ENCODE results near the gene KANK2. TPM values are rescaled to one million over a fixed set of nuclear protein-coding genes. Genes with fewer than 3 reads are reported as not detected.

The KANK2 gene
- total and polyA plus RNA-seq, 2 of the 4 experiments (the other 2 are of a cell fraction), result 104 to 176 TPM

DNA sequence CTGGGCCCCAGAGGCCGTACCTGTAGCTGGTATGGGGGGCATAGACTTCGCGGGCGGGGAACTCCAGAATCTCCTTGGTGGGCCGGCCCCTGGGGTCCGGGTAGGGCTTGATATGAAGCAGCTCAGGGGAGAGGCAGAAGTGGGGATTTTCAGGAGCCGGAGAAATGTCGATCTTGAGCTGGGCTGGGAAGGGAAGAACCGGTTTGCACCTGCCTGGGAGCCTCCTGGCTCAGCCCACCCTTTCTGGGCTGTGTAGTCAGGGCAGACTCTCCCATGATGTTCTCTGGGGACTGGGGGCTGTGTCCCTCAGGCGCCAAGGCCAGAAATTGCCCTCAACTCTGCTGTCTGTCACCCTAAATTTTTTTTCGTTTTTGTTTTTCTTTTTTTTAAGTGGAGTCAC, 44.7 kb upstream of the KANK2 start (continued):
- TF ChIP-seq NFE2L2 (IDR thresholded peaks at IDR 0.05; ENCODE audit: low read depth, low read length), result no peak
- no peak for TF ChIP-seq POLR2A (IDR thresholded peaks at IDR 0.05; ENCODE audit: low read depth, low read length)
- no peak for TF ChIP-seq MAFK (IDR thresholded peaks at IDR 0.05; ENCODE audit: low read depth, low read length)
- TF ChIP-seq RAD21 (IDR thresholded peaks at IDR 0.05; ENCODE audit: low read length), result no peak
- no peak for TF ChIP-seq RFX5 (IDR thresholded peaks at IDR 0.05; ENCODE audit: low read depth, low read length)
- no peak for TF ChIP-seq CHD1 (IDR thresholded peaks at IDR 0.05; ENCODE audit: low read depth, low read length)
- TF ChIP-seq MAZ (IDR thresholded peaks at IDR 0.05; ENCODE audit: borderline replicate concordance, low read depth, low read length), result no peak
- no peak for TF ChIP-seq BHLHE40 (IDR thresholded peaks at IDR 0.05; ENCODE audit: low read depth, low read length)
- TF ChIP-seq RCOR1 (IDR thresholded peaks at IDR 0.05; ENCODE audit: insufficient replicate concordance, low read length), result no peak

DNA sequence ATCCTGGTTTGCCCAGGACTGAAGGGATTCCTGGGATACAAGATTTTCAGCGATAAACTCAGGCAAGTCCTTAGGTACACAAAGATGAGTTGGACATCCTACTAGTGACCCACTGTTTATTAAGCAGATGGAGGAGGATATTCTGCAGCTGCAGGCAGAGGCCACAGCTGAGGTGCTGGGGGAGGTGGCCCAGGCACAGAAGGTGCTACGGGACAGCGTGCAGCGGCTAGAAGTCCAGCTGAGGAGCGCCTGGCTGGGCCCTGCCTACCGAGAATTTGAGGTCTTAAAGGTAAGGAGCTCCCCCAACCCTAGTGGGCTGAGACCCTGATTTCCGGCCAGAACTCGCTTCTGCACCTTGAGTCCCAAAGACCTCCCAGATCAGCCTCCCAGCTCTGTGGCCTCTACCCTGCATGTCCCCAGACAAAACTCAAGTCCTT, 42.7 kb upstream of the KANK2 start:
- H3K18ac ChIP-seq (ENCODE audit: low read depth, low read length), result no peak overlapping the region
- intact Hi-C loops (cut with micrococcal nuclease), result no loop called here

More for the DNA sequence above, 42.7 kb upstream of the KANK2 start:
- H4K20me1 ChIP-seq (ENCODE audit: insufficient read depth, low read length), result no peaks in the 10 kb centered on the region
- H3K9ac ChIP-seq (ENCODE audit: low read depth, low read length), result no peak overlapping the region
- H2BK15ac ChIP-seq (ENCODE audit: low read depth, low read length), result no peak overlapping the region
- H3K4me1 ChIP-seq (ENCODE audit: control insufficient read depth, insufficient read depth, low read length), result 0 out of 2 replicates have a peak, but pooled peaks cover 1% of the 10 kb centered on the region
- H3K27me3 ChIP-seq (ENCODE audit: control insufficient read depth, insufficient read depth, low read length), result no peaks in the 10 kb centered on the region
- 96% methylated on average over 5 of the region's 8 CpGs; no CpG with 5 or more reads in 1 of the 2 experiments for WGBS, 2 experiments (ENCODE audit: extremely low coverage in 2 of 2, insufficient read length in 1 of 2)
- H3K4me2 ChIP-seq (ENCODE audit: low read depth, low read length), result no peak overlapping the region
- no peak overlapping the region for H4K5ac ChIP-seq (ENCODE audit: low read depth, low read length)
- H3K14ac ChIP-seq (replicated peaks; ENCODE audit: low read depth, low read length), result no peak overlapping the region
- H3K9me1 ChIP-seq (ENCODE audit: insufficient read depth, low read length), result peaks cover 4% of the 10 kb centered on the region; the same call in 1 of the 2 replicates
- H3K79me1 ChIP-seq (ENCODE audit: low read depth in 1 of 2, low read length in 2 of 2), result no peaks in the 10 kb centered on the region
- BruUV-seq (replicated peaks), result no TSS peak
- no peak overlapping the region for H3K56ac ChIP-seq (ENCODE audit: extremely low read depth, insufficient read depth, low read length)
- peaks cover 26% of the 10 kb centered on the region; the same call in 1 of the 2 replicates for H3K36me3 ChIP-seq (ENCODE audit: control insufficient read depth, insufficient read depth, low read length)
- H3K4ac ChIP-seq (ENCODE audit: low read depth, low read length), result no peak overlapping the region
- no peak overlapping the region for H2AK9ac ChIP-seq (replicated peaks; ENCODE audit: low read depth, low read length, poor library complexity)
- ChIA-PET POLR2A (ENCODE audit: unreplicated experiment) (no interaction called here), CTCF (no interaction called here)
- dilution Hi-C loops (cut with HindIII; ENCODE audit: low sequenced_read_pairs, unreplicated experiment), result no loop called here
- no peak overlapping the region for H3K23ac ChIP-seq (ENCODE audit: low read depth, low read length)
- H2BK20ac ChIP-seq (ENCODE audit: low read depth, low read length), result no peak overlapping the region
- no peak overlapping the region for H2BK5ac ChIP-seq (ENCODE audit: low read depth, low read length, poor library complexity, severe bottlenecking)
- no peak overlapping the region for H3K4me3 ChIP-seq (ENCODE audit: insufficient read depth, low read depth, low read length)
- in situ Hi-C loops (cut with MboI; ENCODE audit: low sequenced_read_pairs), result no loop called here
- H2AFZ ChIP-seq (replicated peaks; ENCODE audit: low read length, poor library complexity), result no peak overlapping the region
- H4K91ac ChIP-seq (ENCODE audit: insufficient read depth, low read depth, low read length), result no peak overlapping the region
- TF ChIP-seq RCOR1 (IDR thresholded peaks at IDR 0.05; ENCODE audit: insufficient replicate concordance, low read length) (no peak), BHLHE40 (IDR thresholded peaks at IDR 0.05; ENCODE audit: low read depth, low read length) (no peak), FOS (IDR thresholded peaks at IDR 0.05; ENCODE audit: low read depth, low read length) (no peak), RAD21 (IDR thresholded peaks at IDR 0.05; ENCODE audit: low read length) (no peak)
- TF ChIP-seq, protein P1, sequence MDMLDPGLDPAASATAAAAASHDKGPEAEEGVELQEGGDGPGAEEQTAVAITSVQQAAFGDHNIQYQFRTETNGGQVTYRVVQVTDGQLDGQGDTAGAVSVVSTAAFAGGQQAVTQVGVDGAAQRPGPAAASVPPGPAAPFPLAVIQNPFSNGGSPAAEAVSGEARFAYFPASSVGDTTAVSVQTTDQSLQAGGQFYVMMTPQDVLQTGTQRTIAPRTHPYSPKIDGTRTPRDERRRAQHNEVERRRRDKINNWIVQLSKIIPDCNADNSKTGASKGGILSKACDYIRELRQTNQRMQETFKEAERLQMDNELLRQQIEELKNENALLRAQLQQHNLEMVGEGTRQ (IDR thresholded peaks at IDR 0.05; ENCODE audit: low read depth, low read length), result no peak
- no peak overlapping the region for H2AK5ac ChIP-seq (ENCODE audit: low read depth, low read length)
- H4K8ac ChIP-seq (ENCODE audit: low read depth in 2 of 2, low read length in 2 of 2), result no peak overlapping the region
- H3K9me3 ChIP-seq (ENCODE audit: control insufficient read depth, insufficient read depth, low read length), result no peaks in the 10 kb centered on the region
- H3K27ac ChIP-seq (ENCODE audit: insufficient read depth, low read length), result no peak overlapping the region
- no peak overlapping the region for H2BK120ac ChIP-seq (ENCODE audit: low read depth, low read length)
- ATAC-seq (ENCODE audit: low read depth) (no peak), DNase-seq (no peak)

Measured in IMR-90 (cell line).